Spleen (tissue), 11 donors: ENCODE results near the gene NDUFS7. TPM values are rescaled to one million over a fixed set of nuclear protein-coding genes. Genes with fewer than 3 reads are reported as not detected.

ENCODE experiments used
- DNase-seq: peaks from one replicate; pipeline ENCODE4 v3.0.0-alpha.2; 2020
- H3K27ac ChIP-seq, 8 donors: fragments of 200-600 bp; sonication (generic) in 7 of 8; 1 replicate in 4 of 8; 2 replicates in 4 of 8; pipeline versions ENCODE4 v1.5.0 to v1.8.0; 2016 to 2021; ENCODE audit warnings: inconsistent platforms in 4 of 8, mild to moderate bottlenecking in 4 of 8, moderate library complexity in 1 of 8
- H3K27me3 ChIP-seq, 7 donors: fragments of 200-600 bp; sonication (generic) in 6 of 7; replicated peaks in 1 of 7; 1 replicate in 4 of 7; 2 replicates in 3 of 7; pipeline versions ENCODE4 v1.5.0 to v1.8.0; 2016 to 2021; ENCODE audit warnings: inconsistent platforms in 3 of 7, mild to moderate bottlenecking in 1 of 7
- H3K36me3 ChIP-seq, 6 donors: fragments of 200-600 bp; sonication (generic) in 5 of 6; 1 replicate in 4 of 6; 2 replicates in 2 of 6; pipeline versions ENCODE4 v1.5.0 to v1.8.0; 2016 to 2021; ENCODE audit warnings: inconsistent platforms in 2 of 6
- H3K4me1 ChIP-seq, 6 donors: fragments of 200-600 bp; sonication (generic) in 5 of 6; 1 replicate in 3 of 6; 2 replicates in 3 of 6; pipeline versions ENCODE4 v1.5.0 to v1.8.0; 2016 to 2021; ENCODE audit warnings: inconsistent platforms in 3 of 6
- H3K4me3 ChIP-seq, 8 donors: fragments of 200-600 bp; sonication (generic) in 7 of 8; 1 replicate in 4 of 8; 2 replicates in 4 of 8; pipeline versions ENCODE4 v1.5.0 to v1.8.0; 2016 to 2021; ENCODE audit warnings: inconsistent platforms in 4 of 8, mild to moderate bottlenecking in 4 of 8, moderate library complexity in 2 of 8
- H3K9me3 ChIP-seq, 8 donors: fragments of 200-600 bp; sonication (generic) in 7 of 8; 1 replicate in 4 of 8; 2 replicates in 4 of 8; pipeline versions ENCODE4 v1.5.0 to v1.8.0; 2016 to 2021; ENCODE audit warnings: inconsistent platforms in 4 of 8
- POLR2A ChIP-seq, 3 donors: fragments of 450-650 bp; IDR thresholded peaks; one replicate each; pipeline ENCODE4 v1.5.1; 2017; ENCODE audit warnings: antibody characterized with exemption in 3 of 3, mild to moderate bottlenecking in 1 of 3
- POLR2AphosphoS5 ChIP-seq, 3 donors: sonication (generic); formaldehyde crosslinking; IDR thresholded peaks; one replicate each; pipeline ENCODE4 v1.5.1; 2017; ENCODE audit warnings: antibody characterized with exemption in 3 of 3
- WGBS, 5 donors: extraction: QIAGEN DNeasy Blood & Tissue Kit in 3 of 5; methylation state at CpG; one replicate each; pipeline versions ENCODE4 v1.1.5 to v1.1.7; 2013 to 2018; 5-methylcytosine and 5-hydroxymethylcytosine counted together
- intact Hi-C: fragments of 100-400 bp; cut with DNase I; formaldehyde crosslinking; loops from one replicate; pipeline ENCODE4 v1.15.0; 2023; ENCODE audit warnings: low total_unique reads
- polyA plus RNA-seq, 3 donors: library from polyadenylated mRNA; stranded (reverse); fragments of 200-250 nt; gene quantifications; one replicate each; pipeline ENCODE4 v1.2.1, GENCODE V29; 2013
- total RNA-seq, 7 donors: library from RNA; depleted of rRNA in 3 of 7; stranded (reverse); fragments of >200 nt in 3 of 7; fragmentation: NEBNext Ultra II Directional in 4 of 7; extraction: Animal tissue kit (Norgen Biotek cat#: 25700) in 4 of 7; gene quantifications; one replicate each; pipeline versions ENCODE4 v1.1.0 to v1.2.1, GENCODE V29; 2016 to 2021
- TF ChIP-seq, protein P1 (sequence below), 11 experiments: fragments of 200-600 bp in 7 of 11; fragments of 450-650 bp in 4 of 11; sonication (generic) in 4 of 11; IDR thresholded peaks in 8 of 11; conservative IDR thresholded peaks in 3 of 11; 1 replicate in 7 of 11; 2 replicates in 4 of 11; pipeline versions ENCODE4 v1.4.0 to v1.8.0; 2016 to 2021; ENCODE audit warnings: antibody characterized with exemption in 11 of 11, inconsistent platforms in 4 of 11, mild to moderate bottlenecking in 1 of 11
- donor health status: healthy with polysubstance abuse.
- donor health status: DM: no; HTN: no; CAD: no; lungs with moderate emphysema.
- donor health status: DM: no; HTN: no; CAD: no.
- donor health status: Bipolar disorder and iron deficiency.
- donor health status: healthy.
- donor health status: DM: no; HTN: no; CAD: no.
- donor health status: DM: yes; HTN: yes; CAD: no.

The NDUFS7 gene
- total and polyA plus RNA-seq, 10 donors = 64.0 to 133 (median 81.6) TPM

- Histone ChIP-seq H3K27ac (peak overlapping the region; percentile 68 to 89 (median 74)), H3K4me1 (peaks cover 9 to 56% (median 31%) of the 10 kb centered on the region in 6 donors), H3K36me3 (peaks cover 0 to 83% (median 54%) of the 10 kb centered on the region in 6 donors), H3K27me3 (no peaks in the 10 kb centered on the region), H3K4me3 (no peak overlapping the region), H3K9me3 (no peaks in the 10 kb centered on the region)
- intact Hi-C loops = loop anchor here (10.0 kb wide), 1 partner anchor 89 kb away; the partner anchor contains the start of gene EFNA2
- peak; percentile 85 for DNase-seq
- 68 to 80% (median 76%) methylated on average over 17 to 22 of the region's 22 CpGs for WGBS, 5 donors
- TF ChIP-seq, protein P1, sequence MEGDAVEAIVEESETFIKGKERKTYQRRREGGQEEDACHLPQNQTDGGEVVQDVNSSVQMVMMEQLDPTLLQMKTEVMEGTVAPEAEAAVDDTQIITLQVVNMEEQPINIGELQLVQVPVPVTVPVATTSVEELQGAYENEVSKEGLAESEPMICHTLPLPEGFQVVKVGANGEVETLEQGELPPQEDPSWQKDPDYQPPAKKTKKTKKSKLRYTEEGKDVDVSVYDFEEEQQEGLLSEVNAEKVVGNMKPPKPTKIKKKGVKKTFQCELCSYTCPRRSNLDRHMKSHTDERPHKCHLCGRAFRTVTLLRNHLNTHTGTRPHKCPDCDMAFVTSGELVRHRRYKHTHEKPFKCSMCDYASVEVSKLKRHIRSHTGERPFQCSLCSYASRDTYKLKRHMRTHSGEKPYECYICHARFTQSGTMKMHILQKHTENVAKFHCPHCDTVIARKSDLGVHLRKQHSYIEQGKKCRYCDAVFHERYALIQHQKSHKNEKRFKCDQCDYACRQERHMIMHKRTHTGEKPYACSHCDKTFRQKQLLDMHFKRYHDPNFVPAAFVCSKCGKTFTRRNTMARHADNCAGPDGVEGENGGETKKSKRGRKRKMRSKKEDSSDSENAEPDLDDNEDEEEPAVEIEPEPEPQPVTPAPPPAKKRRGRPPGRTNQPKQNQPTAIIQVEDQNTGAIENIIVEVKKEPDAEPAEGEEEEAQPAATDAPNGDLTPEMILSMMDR (IDR thresholded peaks at IDR 0.05 in 8 of 11, conservative IDR thresholded peaks at IDR 0.05 in 3 of 11) = no peak
- peak; percentile 54 to 83 (median 79) for TF ChIP-seq POLR2AphosphoS5 (IDR thresholded peaks at IDR 0.05)
- no peak for TF ChIP-seq POLR2A (IDR thresholded peaks at IDR 0.05)
Observed at GRCh38 chr19:1373534-1374249, 10.0 kb upstream of the NDUFS7 start.

- H3K9me3 ChIP-seq = no peaks in the 10 kb centered on the region
- H3K36me3 ChIP-seq = peaks cover 0 to 77% (median 52%) of the 10 kb centered on the region in 6 donors
- H3K4me1 ChIP-seq = peaks cover 9 to 61% (median 34%) of the 10 kb centered on the region in 6 donors
- no peak for DNase-seq
- WGBS, 5 donors = 65 to 94% (median 72%) methylated on average over 11 to 12 of the region's 12 CpGs
- no peak overlapping the region for H3K4me3 ChIP-seq
- H3K27me3 ChIP-seq = no peaks in the 10 kb centered on the region
- H3K27ac ChIP-seq = peak overlapping the region; percentile 68 to 89 (median 74)
- intact Hi-C loops = loop anchor here (10.0 kb wide), 1 partner anchor 89 kb away; the partner anchor contains the start of gene EFNA2
- TF ChIP-seq POLR2AphosphoS5 (IDR thresholded peaks at IDR 0.05) = peak in 1 of 3 donors; percentile 11
- TF ChIP-seq, protein P1 (IDR thresholded peaks at IDR 0.05 in 8 of 11, conservative IDR thresholded peaks at IDR 0.05 in 3 of 11) = no peak
Observed at GRCh38 chr19:1374250-1374577, 9.5 kb upstream of the NDUFS7 start.

- Histone ChIP-seq H3K4me3 (no peak overlapping the region), H3K27me3 (no peaks in the 10 kb centered on the region), H3K36me3 (peaks cover 0 to 55% (median 30%) of the 10 kb centered on the region in 6 donors), H3K9me3 (no peaks in the 10 kb centered on the region), H3K27ac (peak overlapping the region in 1 of 8 donors; percentile 23), H3K4me1 (peaks cover 9 to 79% (median 37%) of the 10 kb centered on the region in 6 donors)
- DNase-seq = no peak
- intact Hi-C loops = loop anchor here (10.0 kb wide), 1 partner anchor 92 kb away; the partner anchor contains the start of gene EFNA2
- TF ChIP-seq POLR2AphosphoS5 (IDR thresholded peaks at IDR 0.05) (no peak), POLR2A (IDR thresholded peaks at IDR 0.05) (no peak)
- TF ChIP-seq, protein P1 (IDR thresholded peaks at IDR 0.05 in 8 of 11, conservative IDR thresholded peaks at IDR 0.05 in 3 of 11) = no peak
- WGBS, 5 donors = 93 to 96% (median 94%) methylated on average over 17 of the region's 17 CpGs
Observed at GRCh38 chr19:1376415-1376805, 7.3 kb upstream of the NDUFS7 start.
